NT2/D1 (cell line): ENCODE results near the gene MRLN.

Experiments used
- YY1 ChIP-seq: IDR thresholded peaks from 2 replicates; pipeline ENCODE4 v1.6.1; 2011; ENCODE audit not compliant: insufficient read length, insufficient read depth
- ZNF274 ChIP-seq: IDR thresholded peaks from 2 replicates; pipeline ENCODE4 v1.6.1; 2011; ENCODE audit warnings: mild to moderate bottlenecking, low read depth, low read length

DNA sequence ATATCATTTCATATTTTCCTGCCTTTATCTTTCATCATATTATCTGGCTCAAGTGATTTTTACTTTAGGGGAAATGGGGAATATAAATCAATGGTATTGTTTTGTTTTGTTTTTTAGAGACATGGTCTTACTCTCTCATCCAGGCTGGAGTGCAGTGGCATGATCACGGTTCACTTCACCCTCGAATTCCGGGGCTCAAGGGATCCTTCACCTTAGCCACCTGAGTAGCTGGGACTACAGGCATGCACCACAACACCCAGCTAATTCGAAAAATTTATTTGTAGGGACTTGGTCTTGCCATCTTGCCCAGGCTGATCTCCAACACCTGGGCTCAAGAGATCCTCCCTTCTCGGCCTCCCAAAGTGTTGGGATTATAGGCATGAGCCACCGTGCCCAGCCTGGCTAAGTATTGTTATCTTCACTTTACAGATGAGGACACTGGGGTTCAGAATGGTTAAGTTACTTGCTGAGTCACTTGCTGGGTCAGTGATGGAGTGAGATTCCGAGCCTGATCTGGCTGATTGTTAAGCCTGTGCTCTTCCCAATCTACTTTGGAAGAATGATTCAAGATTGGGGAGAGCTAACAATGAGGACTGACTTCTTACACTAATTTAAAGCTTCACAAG lies 39.9 kb downstream of the MRLN start:
- TF ChIP-seq YY1 (no peak), ZNF274 (no peak)
